Activated CD8-positive, alpha-beta memory T cell treated with anti-CD3 and anti-CD28 coated beads, Interleukin-2, amount 50 U/mL, for 24 hours (primary cell): Measurements from ENCODE around the gene MEIS2.

Experiments
- DNase-seq: peaks from one replicate; pipeline ENCODE4 v3.0.0-alpha.2; 2020; ENCODE audit errors: extremely low read depth

The MEIS2 gene

GRCh38 chr15:36965570-36966342, 134.6 kb downstream of the MEIS2 start:
- DNase-seq: no peak

GRCh38 chr15:36964626-36965025, 135.7 kb downstream of the MEIS2 start:
- no peak for DNase-seq

- no peak for DNase-seq
Measured at GRCh38 chr15:36961956-36962355, 138.4 kb downstream of the MEIS2 start.

GRCh38 chr15:36960947-36961227, 139.5 kb downstream of the MEIS2 start:
- no peak for DNase-seq

- no peak for DNase-seq
Measured at GRCh38 chr15:36960179-36960946, 140.0 kb downstream of the MEIS2 start.

GRCh38 chr15:36959746-36960145, 140.6 kb downstream of the MEIS2 start:
- DNase-seq: no peak

GRCh38 chr15:36958606-36959005, 141.7 kb downstream of the MEIS2 start:
- no peak for DNase-seq

- no peak for DNase-seq
Measured at GRCh38 chr15:36954486-36954885, 145.9 kb downstream of the MEIS2 start.

- no peak for DNase-seq
Measured at GRCh38 chr15:36953346-36953745, 147.0 kb downstream of the MEIS2 start.

GRCh38 chr15:36951731-36952247, 148.6 kb downstream of the MEIS2 start:
- no peak for DNase-seq

GRCh38 chr15:36950371-36950770, 150.0 kb downstream of the MEIS2 start:
- DNase-seq: no peak

- no peak for DNase-seq
Measured at GRCh38 chr15:36948982-36949381, 151.4 kb downstream of the MEIS2 start.

GRCh38 chr15:36947035-36947719, 153.2 kb downstream of the MEIS2 start:
- DNase-seq: no peak

GRCh38 chr15:36944442-36944841, 155.9 kb downstream of the MEIS2 start:
- no peak for DNase-seq

- DNase-seq: no peak
Measured at GRCh38 chr15:36943508-36944361, 156.6 kb downstream of the MEIS2 start.

GRCh38 chr15:36942248-36942827, 158.0 kb downstream of the MEIS2 start:
- no peak for DNase-seq

- no peak for DNase-seq
Measured at GRCh38 chr15:36941798-36942197, 158.6 kb downstream of the MEIS2 start.

- no peak for DNase-seq
Measured at GRCh38 chr15:36940636-36941260, 159.6 kb downstream of the MEIS2 start.

- DNase-seq: no peak
Measured at GRCh38 chr15:36940219-36940618, 160.1 kb downstream of the MEIS2 start.

- DNase-seq: no peak
Measured at GRCh38 chr15:36938764-36939163, 161.6 kb downstream of the MEIS2 start.

GRCh38 chr15:36938131-36938530, 162.2 kb downstream of the MEIS2 start:
- no peak for DNase-seq
